Measurements from ENCODE around the gene OPCML.

OPCML gene

GRCh38 chr11:132644520-132645239 lies 887.6 kb downstream of the OPCML start:
- no peak for DNase-seq (ENCODE audit: low read depth in 1 of 2, low spot score in 1 of 2)

- DNase-seq (ENCODE audit: low read depth in 1 of 2, low spot score in 1 of 2), result no peak
These were observed 889.1 kb downstream of the OPCML start for GRCh38 chr11:132643239-132643638.

GRCh38 chr11:132640952-132641351 lies 891.3 kb downstream of the OPCML start:
- DNase-seq (ENCODE audit: low read depth in 1 of 2, low spot score in 1 of 2), result no peak

GRCh38 chr11:132639986-132640385 lies 892.3 kb downstream of the OPCML start:
- DNase-seq (ENCODE audit: low read depth in 1 of 2, low spot score in 1 of 2), result no peak

GRCh38 chr11:132639403-132639802 lies 892.9 kb downstream of the OPCML start:
- no peak for DNase-seq (ENCODE audit: low read depth in 1 of 2, low spot score in 1 of 2)

GRCh38 chr11:132638423-132638822 lies 893.9 kb downstream of the OPCML start:
- DNase-seq (ENCODE audit: low read depth in 1 of 2, low spot score in 1 of 2), result no peak

- no peak for DNase-seq (ENCODE audit: low read depth in 1 of 2, low spot score in 1 of 2)
These were observed 895.8 kb downstream of the OPCML start for GRCh38 chr11:132636523-132636922.

- DNase-seq (ENCODE audit: low read depth in 1 of 2, low spot score in 1 of 2), result no peak
These were observed 899.6 kb downstream of the OPCML start for GRCh38 chr11:132632641-132633124.

GRCh38 chr11:132631989-132632388 lies 900.3 kb downstream of the OPCML start:
- no peak for DNase-seq (ENCODE audit: low read depth in 1 of 2, low spot score in 1 of 2)

- DNase-seq (ENCODE audit: low read depth in 1 of 2, low spot score in 1 of 2), result no peak
These were observed 904.3 kb downstream of the OPCML start for GRCh38 chr11:132627981-132628380.

- no peak for DNase-seq (ENCODE audit: low read depth in 1 of 2, low spot score in 1 of 2)
These were observed 905.9 kb downstream of the OPCML start for GRCh38 chr11:132626446-132626845.

- DNase-seq (ENCODE audit: low read depth in 1 of 2, low spot score in 1 of 2), result no peak
These were observed 908.8 kb downstream of the OPCML start for GRCh38 chr11:132623511-132623910.

- DNase-seq (ENCODE audit: low read depth in 1 of 2, low spot score in 1 of 2), result no peak
These were observed 910.2 kb downstream of the OPCML start for GRCh38 chr11:132621976-132622580.

- no peak for DNase-seq (ENCODE audit: low read depth in 1 of 2, low spot score in 1 of 2)
These were observed 911.9 kb downstream of the OPCML start for GRCh38 chr11:132620423-132620822.

GRCh38 chr11:132610791-132611190 lies 921.5 kb downstream of the OPCML start:
- no peak for DNase-seq (ENCODE audit: low read depth in 1 of 2, low spot score in 1 of 2)

GRCh38 chr11:132610216-132610615 lies 922.1 kb downstream of the OPCML start:
- no peak for DNase-seq (ENCODE audit: low read depth in 1 of 2, low spot score in 1 of 2)

- DNase-seq (ENCODE audit: low read depth in 1 of 2, low spot score in 1 of 2), result no peak
These were observed 924.7 kb downstream of the OPCML start for GRCh38 chr11:132607575-132607974.

- DNase-seq (ENCODE audit: low read depth in 1 of 2, low spot score in 1 of 2), result no peak
These were observed 926.3 kb downstream of the OPCML start for GRCh38 chr11:132605825-132606570.

- no peak for DNase-seq (ENCODE audit: low read depth in 1 of 2, low spot score in 1 of 2)
These were observed 927.9 kb downstream of the OPCML start for GRCh38 chr11:132604431-132604830.

- DNase-seq (ENCODE audit: low read depth in 1 of 2, low spot score in 1 of 2), result no peak
These were observed 930.4 kb downstream of the OPCML start for GRCh38 chr11:132601875-132602274.

- no peak for DNase-seq (ENCODE audit: low read depth in 1 of 2, low spot score in 1 of 2)
These were observed 936.6 kb downstream of the OPCML start for GRCh38 chr11:132595711-132596134.

- DNase-seq (ENCODE audit: low read depth in 1 of 2, low spot score in 1 of 2), result no peak
These were observed 937.1 kb downstream of the OPCML start for GRCh38 chr11:132595246-132595645.

Data from activated CD4-positive, alpha-beta T cell treated with anti-CD3 and anti-CD28 coated beads, Interleukin-2, amount 50 U/mL, for 24 hours (primary cell).